ENCODE results near the gene B3GNT5.

B3GNT5 gene

GRCh38 chr3:183313764-183314163 is 60.7 kb downstream of the B3GNT5 start:
- TF ChIP-seq, protein P1, sequence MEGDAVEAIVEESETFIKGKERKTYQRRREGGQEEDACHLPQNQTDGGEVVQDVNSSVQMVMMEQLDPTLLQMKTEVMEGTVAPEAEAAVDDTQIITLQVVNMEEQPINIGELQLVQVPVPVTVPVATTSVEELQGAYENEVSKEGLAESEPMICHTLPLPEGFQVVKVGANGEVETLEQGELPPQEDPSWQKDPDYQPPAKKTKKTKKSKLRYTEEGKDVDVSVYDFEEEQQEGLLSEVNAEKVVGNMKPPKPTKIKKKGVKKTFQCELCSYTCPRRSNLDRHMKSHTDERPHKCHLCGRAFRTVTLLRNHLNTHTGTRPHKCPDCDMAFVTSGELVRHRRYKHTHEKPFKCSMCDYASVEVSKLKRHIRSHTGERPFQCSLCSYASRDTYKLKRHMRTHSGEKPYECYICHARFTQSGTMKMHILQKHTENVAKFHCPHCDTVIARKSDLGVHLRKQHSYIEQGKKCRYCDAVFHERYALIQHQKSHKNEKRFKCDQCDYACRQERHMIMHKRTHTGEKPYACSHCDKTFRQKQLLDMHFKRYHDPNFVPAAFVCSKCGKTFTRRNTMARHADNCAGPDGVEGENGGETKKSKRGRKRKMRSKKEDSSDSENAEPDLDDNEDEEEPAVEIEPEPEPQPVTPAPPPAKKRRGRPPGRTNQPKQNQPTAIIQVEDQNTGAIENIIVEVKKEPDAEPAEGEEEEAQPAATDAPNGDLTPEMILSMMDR (conservative IDR thresholded peaks at IDR 0.05): no peak
- H3K27ac ChIP-seq: no peak overlapping the region

- H3K27ac ChIP-seq: no peak overlapping the region
- TF ChIP-seq, protein P1 (conservative IDR thresholded peaks at IDR 0.05): no peak
Measured at GRCh38 chr3:183315739-183316138, 62.7 kb downstream of the B3GNT5 start.

DNA sequence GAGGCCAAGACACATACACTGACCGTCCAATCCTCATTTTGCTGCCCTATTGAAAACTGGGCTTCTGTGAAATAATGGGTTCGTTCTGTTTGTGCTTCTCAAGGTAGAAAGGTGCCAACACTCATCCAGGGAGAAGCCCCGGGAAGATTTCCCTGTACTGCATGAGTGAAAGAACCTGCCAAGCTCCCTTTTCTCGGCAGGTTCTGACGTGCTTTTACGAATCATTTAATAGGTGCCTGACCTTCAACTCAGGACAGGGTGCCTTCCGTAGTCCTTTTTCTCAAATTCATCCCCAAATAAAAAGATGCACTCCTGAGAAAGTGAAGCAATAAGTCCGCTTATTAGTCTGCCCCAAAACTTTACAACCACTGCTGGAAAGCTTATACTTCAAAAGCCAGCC is 64.2 kb downstream of the B3GNT5 start:
- no peak overlapping the region for H3K27ac ChIP-seq
- TF ChIP-seq, protein P1 (conservative IDR thresholded peaks at IDR 0.05): no peak

DNA sequence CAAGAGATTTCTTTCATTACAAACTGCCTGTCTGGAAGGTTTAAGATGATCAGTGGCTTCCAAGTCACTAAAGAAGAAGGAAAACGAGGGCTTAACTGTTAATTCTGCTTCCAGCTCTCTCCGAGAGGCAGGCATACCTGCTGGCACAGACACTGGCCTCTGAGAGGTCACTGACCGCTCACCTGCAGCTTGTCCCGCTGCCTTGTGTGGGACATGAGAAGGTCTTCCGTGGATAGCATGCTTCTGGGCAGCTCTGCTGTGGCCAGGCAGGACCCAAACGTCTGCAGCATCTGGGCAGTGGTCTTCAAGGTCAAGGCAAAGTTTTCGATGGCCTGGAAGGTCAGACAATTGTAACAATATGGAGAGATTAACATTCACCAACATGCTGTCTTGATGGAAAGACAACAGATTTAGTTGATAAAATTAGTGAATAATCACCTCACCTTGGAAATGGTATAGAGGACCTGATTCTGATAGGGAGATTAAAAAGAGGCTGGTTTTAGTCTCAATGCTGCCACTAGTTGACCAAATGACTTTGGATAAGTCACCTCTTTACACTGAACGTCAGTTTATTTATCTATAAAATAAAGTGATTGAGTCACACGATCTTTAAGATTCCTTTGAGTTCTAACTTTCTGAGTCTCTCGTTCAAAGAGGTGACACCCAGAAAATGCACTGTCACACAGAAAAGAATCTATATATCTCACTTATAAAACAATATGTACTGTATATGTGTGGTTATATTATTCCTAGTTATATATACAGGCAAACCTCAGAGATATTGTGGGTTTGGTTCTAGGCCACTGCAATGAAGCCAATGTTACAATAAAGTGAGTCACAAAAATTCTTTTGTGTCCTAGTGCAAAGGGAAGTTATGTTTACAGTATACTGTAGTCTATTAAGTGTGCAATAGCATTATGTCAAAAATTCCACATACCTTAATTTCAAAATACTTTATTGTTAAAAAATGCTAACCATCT is 65.1 kb downstream of the B3GNT5 start:
- no peak overlapping the region for H3K27ac ChIP-seq
- TF ChIP-seq, protein P1 (conservative IDR thresholded peaks at IDR 0.05): no peak

GRCh38 chr3:183318877-183319276 is 65.8 kb downstream of the B3GNT5 start:
- no peak overlapping the region for H3K27ac ChIP-seq
- TF ChIP-seq, protein P1 (conservative IDR thresholded peaks at IDR 0.05): no peak

DNA sequence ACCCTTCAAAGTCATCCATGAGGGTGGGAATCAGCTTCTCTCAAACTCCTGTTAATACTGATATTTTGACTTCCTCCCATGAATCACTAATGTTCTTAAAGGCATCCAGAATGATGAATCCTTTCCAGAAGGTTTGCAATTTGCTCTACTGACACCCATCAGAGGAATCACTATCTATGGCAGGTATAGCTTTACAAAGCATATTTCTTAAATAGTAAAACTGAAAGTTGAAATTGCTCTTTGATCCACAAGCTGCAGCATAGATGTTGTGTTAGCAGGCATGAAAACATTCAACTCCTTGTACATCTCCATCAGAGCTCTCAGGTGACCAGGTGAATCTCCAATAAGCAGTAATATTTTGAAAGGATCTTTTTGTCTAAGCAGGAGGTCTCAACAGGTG is 66.3 kb downstream of the B3GNT5 start:
- H3K27ac ChIP-seq: no peak overlapping the region
- TF ChIP-seq, protein P1 (conservative IDR thresholded peaks at IDR 0.05): no peak

Data from VCaP (cell line).